Stimulated activated CD4-positive, alpha-beta T cell treated with anti-CD3 and anti-CD28 coated beads, Interleukin-4, amount 100 ng/mL, for 4 hours (primary cell): ENCODE measurements around the gene PAEP.

Source experiments
- DNase-seq, 2 experiments: peaks; one replicate each; pipeline ENCODE4 v3.0.0-alpha.2; 2020

Gene PAEP

GRCh38 chr9:135604437-135605237 is 43.1 kb downstream of the PAEP start:
- DNase-seq = no peak

GRCh38 chr9:135605238-135605781 is 43.8 kb downstream of the PAEP start:
- DNase-seq = no peak

- no peak for DNase-seq
These were observed 45.3 kb downstream of the PAEP start for GRCh38 chr9:135606885-135607259.

GRCh38 chr9:135607401-135608293 is 46.1 kb downstream of the PAEP start:
- no peak for DNase-seq

GRCh38 chr9:135608294-135608998 is 46.9 kb downstream of the PAEP start:
- no peak for DNase-seq

- no peak for DNase-seq
These were observed 47.4 kb downstream of the PAEP start for GRCh38 chr9:135608999-135609317.

GRCh38 chr9:135609366-135609955 is 47.9 kb downstream of the PAEP start:
- no peak for DNase-seq

GRCh38 chr9:135610290-135611141 is 49.0 kb downstream of the PAEP start:
- no peak for DNase-seq

GRCh38 chr9:135611142-135611874 is 49.8 kb downstream of the PAEP start:
- no peak for DNase-seq

- DNase-seq = no peak
These were observed 50.3 kb downstream of the PAEP start for GRCh38 chr9:135611875-135612209.

GRCh38 chr9:135612437-135612836 is 50.9 kb downstream of the PAEP start:
- no peak for DNase-seq

- DNase-seq = no peak
These were observed 51.7 kb downstream of the PAEP start for GRCh38 chr9:135612981-135613910.

- no peak for DNase-seq
These were observed 52.6 kb downstream of the PAEP start for GRCh38 chr9:135613946-135614805.

- DNase-seq = no peak
These were observed 53.5 kb downstream of the PAEP start for GRCh38 chr9:135614821-135615665.

GRCh38 chr9:135615666-135616618 is 54.4 kb downstream of the PAEP start:
- no peak for DNase-seq
